ENCODE data around the gene SLC41A1.

The SLC41A1 gene

DNA sequence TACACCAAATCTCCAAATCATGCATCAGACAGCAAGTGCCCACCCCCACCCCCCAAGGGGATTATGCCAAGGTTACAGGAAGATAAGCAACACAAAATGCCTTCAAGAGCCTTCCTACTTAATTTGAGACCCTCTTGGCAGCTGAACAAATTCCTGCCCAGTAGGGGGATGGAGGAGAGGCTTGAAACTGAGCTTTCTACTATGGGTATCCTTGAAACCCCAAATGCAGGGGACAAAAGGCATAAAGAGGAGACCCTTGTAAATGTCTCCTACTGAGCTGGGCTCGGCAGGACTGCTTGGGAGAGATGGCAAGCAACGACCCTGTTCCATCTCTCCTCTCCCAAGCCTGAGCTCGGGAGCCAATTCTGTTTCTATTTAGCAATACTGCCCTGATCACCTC is 3.5 kb downstream of the SLC41A1 start:
- TF ChIP-seq MYC (IDR thresholded peaks at IDR 0.05; ENCODE audit: low read depth, low read length): no peak
- TF ChIP-seq, protein P1, sequence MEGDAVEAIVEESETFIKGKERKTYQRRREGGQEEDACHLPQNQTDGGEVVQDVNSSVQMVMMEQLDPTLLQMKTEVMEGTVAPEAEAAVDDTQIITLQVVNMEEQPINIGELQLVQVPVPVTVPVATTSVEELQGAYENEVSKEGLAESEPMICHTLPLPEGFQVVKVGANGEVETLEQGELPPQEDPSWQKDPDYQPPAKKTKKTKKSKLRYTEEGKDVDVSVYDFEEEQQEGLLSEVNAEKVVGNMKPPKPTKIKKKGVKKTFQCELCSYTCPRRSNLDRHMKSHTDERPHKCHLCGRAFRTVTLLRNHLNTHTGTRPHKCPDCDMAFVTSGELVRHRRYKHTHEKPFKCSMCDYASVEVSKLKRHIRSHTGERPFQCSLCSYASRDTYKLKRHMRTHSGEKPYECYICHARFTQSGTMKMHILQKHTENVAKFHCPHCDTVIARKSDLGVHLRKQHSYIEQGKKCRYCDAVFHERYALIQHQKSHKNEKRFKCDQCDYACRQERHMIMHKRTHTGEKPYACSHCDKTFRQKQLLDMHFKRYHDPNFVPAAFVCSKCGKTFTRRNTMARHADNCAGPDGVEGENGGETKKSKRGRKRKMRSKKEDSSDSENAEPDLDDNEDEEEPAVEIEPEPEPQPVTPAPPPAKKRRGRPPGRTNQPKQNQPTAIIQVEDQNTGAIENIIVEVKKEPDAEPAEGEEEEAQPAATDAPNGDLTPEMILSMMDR (IDR thresholded peaks at IDR 0.05; ENCODE audit: low read depth, low read length): no peak
- TF ChIP-seq POLR2A (IDR thresholded peaks at IDR 0.05; ENCODE audit: extremely low read depth, insufficient read length): no peak
- TF ChIP-seq, protein P2, sequence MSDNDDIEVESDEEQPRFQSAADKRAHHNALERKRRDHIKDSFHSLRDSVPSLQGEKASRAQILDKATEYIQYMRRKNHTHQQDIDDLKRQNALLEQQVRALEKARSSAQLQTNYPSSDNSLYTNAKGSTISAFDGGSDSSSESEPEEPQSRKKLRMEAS (IDR thresholded peaks at IDR 0.05; ENCODE audit: low read depth, low read length): no peak
- H3K4me3 ChIP-seq (ENCODE audit: low read depth, low read length): no peak overlapping the region
- no peak for DNase-seq (ENCODE audit: low read depth)

DNA sequence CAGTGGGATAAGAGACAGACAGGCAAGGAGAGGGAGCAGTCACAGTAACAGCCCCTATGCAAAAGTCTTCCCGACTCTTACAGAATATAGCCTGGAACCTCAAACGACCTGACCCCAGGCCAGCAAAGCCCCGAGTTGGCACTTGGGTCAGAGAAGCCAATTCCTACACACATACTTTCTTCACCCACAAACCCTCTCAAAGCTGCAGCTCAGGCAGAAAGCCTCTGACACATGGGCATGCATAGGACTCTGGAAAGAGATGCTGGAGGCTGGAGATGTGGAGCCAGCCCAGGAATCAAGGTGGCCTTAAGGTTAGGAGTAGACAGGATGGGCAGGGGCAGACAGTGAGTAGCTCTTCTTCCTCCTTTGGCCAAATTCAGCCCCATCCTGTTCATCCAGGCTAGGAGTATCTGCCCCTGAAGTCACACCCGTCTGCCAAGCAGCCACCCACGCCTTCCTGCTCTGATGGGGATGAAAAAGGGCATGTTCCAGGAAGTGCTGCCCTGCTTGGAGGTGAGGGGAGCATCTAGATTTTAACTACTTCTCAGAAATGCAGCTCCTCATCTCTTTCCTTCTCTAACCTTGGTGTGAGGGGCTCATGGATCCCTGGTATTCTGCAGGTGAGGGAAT is 7.8 kb downstream of the SLC41A1 start:
- no peak overlapping the region for H3K4me3 ChIP-seq (ENCODE audit: low read depth, low read length)
- TF ChIP-seq, protein P2 (IDR thresholded peaks at IDR 0.05; ENCODE audit: low read depth, low read length): no peak
- TF ChIP-seq POLR2A (IDR thresholded peaks at IDR 0.05; ENCODE audit: extremely low read depth, insufficient read length) (no peak), MYC (IDR thresholded peaks at IDR 0.05; ENCODE audit: low read depth, low read length) (no peak)
- TF ChIP-seq, protein P1 (IDR thresholded peaks at IDR 0.05; ENCODE audit: low read depth, low read length): no peak
- DNase-seq (ENCODE audit: low read depth): peak; percentile 9

DNA sequence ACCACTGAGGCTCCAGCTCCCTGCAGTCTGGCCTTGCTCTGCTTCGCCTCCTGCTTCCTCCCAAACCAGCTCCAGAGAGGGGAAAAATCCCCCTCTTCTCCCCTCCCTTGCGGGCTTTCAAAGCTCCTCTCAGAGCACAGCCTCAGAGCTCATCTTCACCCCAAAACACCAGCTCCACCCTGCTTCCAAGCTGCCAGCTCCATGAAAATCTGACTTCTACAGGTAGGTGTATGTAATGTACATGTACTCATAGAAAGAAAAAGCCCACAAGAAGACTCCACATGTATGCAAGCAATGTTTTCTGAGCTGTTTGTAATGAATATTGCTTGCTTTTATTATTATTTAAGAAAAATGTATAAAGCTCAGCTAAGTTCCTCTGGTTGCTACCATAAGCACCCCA is 8.4 kb downstream of the SLC41A1 start:
- no peak for DNase-seq (ENCODE audit: low read depth)
- H3K4me3 ChIP-seq (ENCODE audit: low read depth, low read length): no peak overlapping the region
- TF ChIP-seq, protein P2 (IDR thresholded peaks at IDR 0.05; ENCODE audit: low read depth, low read length): no peak
- TF ChIP-seq POLR2A (IDR thresholded peaks at IDR 0.05; ENCODE audit: extremely low read depth, insufficient read length) (no peak), MYC (IDR thresholded peaks at IDR 0.05; ENCODE audit: low read depth, low read length) (no peak)
- TF ChIP-seq, protein P1 (IDR thresholded peaks at IDR 0.05; ENCODE audit: low read depth, low read length): no peak

DNA sequence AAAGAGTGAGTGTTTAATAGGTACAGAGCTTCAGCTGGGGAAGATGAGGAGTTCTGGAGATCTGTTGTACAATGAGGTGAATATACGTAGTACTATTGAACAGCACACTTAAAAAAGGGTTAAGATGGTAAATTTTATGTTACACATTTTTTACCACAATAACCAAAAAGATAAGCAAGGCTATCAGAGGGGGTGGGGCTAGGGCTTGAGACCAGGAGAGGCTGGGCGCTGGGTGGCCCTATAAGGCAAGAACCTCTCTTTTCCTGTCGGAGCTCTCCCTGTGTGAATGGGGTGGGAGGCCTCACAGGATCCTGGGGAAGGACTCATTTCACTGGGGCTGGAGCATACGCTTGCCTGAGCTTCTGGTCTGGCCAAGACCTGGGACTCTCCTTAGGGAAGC is 9.0 kb downstream of the SLC41A1 start:
- TF ChIP-seq POLR2A (IDR thresholded peaks at IDR 0.05; ENCODE audit: extremely low read depth, insufficient read length): no peak
- TF ChIP-seq, protein P2 (IDR thresholded peaks at IDR 0.05; ENCODE audit: low read depth, low read length): no peak
- TF ChIP-seq, protein P1 (IDR thresholded peaks at IDR 0.05; ENCODE audit: low read depth, low read length): no peak
- TF ChIP-seq MYC (IDR thresholded peaks at IDR 0.05; ENCODE audit: low read depth, low read length): no peak
- no peak overlapping the region for H3K4me3 ChIP-seq (ENCODE audit: low read depth, low read length)
- DNase-seq (ENCODE audit: low read depth): no peak

DNA sequence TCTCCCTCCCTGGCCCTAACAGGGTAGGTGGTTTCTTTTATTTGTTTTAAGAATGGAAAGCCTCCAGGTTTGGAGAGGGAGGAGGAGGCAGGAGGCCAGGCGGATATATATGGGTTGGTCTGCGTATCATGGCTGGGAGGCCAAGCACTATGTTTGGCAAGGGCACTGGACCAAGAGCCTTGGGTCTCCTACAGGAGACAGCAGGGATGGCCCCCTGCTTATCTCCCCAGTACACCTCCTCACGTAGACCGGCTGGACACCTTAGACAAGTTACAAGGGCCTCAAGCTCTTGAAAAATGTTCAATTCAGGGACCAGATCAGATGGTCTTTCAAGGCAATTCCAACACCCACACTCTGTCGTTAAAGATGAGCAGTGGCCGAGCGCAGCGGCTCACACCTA is 10.9 kb downstream of the SLC41A1 start:
- TF ChIP-seq, protein P2 (IDR thresholded peaks at IDR 0.05; ENCODE audit: low read depth, low read length): no peak
- TF ChIP-seq POLR2A (IDR thresholded peaks at IDR 0.05; ENCODE audit: extremely low read depth, insufficient read length): no peak
- TF ChIP-seq MYC (IDR thresholded peaks at IDR 0.05; ENCODE audit: low read depth, low read length): no peak
- TF ChIP-seq, protein P1 (IDR thresholded peaks at IDR 0.05; ENCODE audit: low read depth, low read length): no peak
- H3K4me3 ChIP-seq (ENCODE audit: low read depth, low read length): no peak overlapping the region
- no peak for DNase-seq (ENCODE audit: low read depth)

Measured in NB4 (cell line).